HUES64 (cell line): ENCODE data around the gene CPLANE1.

Experiments
- H3K27ac ChIP-seq: 2 replicates; pipeline ENCODE4 v1.7.0; 2013; ENCODE audit warnings: low read depth, low read length, inconsistent platforms
- H3K27me3 ChIP-seq: 2 replicates; pipeline ENCODE4 v1.6.1; 2013; ENCODE audit warnings: mild to moderate bottlenecking, low read length; ENCODE audit not compliant: insufficient read depth
- H3K36me3 ChIP-seq: 2 replicates; pipeline ENCODE4 v1.6.1; 2013; ENCODE audit warnings: mild to moderate bottlenecking, low read length; ENCODE audit not compliant: insufficient read depth
- H3K4me1 ChIP-seq: 2 replicates; pipeline ENCODE4 v1.6.1; 2013; ENCODE audit warnings: mild to moderate bottlenecking, low read length, moderate library complexity; ENCODE audit not compliant: insufficient read depth
- H3K4me3 ChIP-seq: 2 replicates; pipeline ENCODE4 v1.5.1; 2013; ENCODE audit warnings: mild to moderate bottlenecking, low read length, moderate library complexity
- H3K9ac ChIP-seq: 2 replicates; pipeline ENCODE4 v1.6.1; 2013; ENCODE audit warnings: mild to moderate bottlenecking, low read depth, low read length
- H3K9me3 ChIP-seq: 2 replicates; pipeline ENCODE4 v1.6.1; 2013; ENCODE audit warnings: low read depth, low read length; ENCODE audit not compliant: insufficient read depth
- WGBS: fragments of 150-250, 120-280 bp; methylation state at CpG from one replicate; pipeline ENCODE4 v1.1.7; 2013; ENCODE audit warnings: missing lambda C conversion rate; 5-methylcytosine and 5-hydroxymethylcytosine counted together

Gene CPLANE1

DNA sequence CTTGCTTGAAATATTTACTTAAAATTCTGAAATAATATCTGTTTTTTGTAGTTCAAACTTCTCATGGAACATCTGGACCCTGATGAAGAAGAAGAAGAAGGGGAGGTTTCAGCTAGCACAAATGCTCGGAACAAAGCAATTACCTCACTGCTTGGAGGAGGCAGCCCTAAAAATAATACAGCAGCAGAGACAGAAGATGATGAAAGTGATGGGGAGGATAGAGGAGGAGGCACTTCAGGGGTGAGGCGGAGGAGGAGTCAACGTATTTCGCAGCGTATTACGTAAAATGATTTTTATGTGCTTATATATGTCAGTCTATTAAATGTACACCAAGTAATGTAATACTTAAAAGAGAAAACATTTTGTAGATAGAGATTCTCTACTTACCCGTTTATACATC is 185.4 kb downstream of the CPLANE1 start:
- Histone ChIP-seq H3K9me3 (no peaks in the 10 kb centered on the region), H3K4me3 (no peak overlapping the region), H3K4me1 (no peaks in the 10 kb centered on the region), H3K9ac (no peak overlapping the region), H3K36me3 (peaks cover 69% of the 10 kb centered on the region), H3K27ac (no peak overlapping the region), H3K27me3 (no peaks in the 10 kb centered on the region)
- 96% methylated on average over 3 of the region's 7 CpGs for WGBS

DNA sequence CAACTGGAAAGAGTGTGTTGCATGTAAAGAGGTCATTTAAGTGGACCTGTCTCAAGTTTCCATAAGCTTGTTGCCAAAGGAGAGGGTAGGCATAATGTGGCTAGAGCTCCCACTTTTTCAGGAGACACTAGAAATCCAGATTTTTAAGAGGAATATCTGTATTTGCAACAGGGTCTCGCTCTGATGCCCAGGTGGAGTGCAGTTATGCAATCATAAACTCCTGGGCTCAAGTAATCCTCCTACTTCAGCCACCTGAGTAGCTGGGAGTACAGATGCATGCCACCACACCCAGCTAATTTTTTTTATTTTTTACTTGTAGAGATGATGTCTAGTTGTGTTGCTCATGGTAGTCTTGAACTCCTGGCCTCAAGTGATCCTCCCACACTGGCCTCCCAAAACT is 189.1 kb downstream of the CPLANE1 start:
- no peaks in the 10 kb centered on the region for H3K27me3 ChIP-seq
- no peak overlapping the region for H3K4me3 ChIP-seq
- peaks cover 87% of the 10 kb centered on the region for H3K36me3 ChIP-seq
- H3K9ac ChIP-seq, result no peak overlapping the region
- WGBS, result 100% methylated on average over 1 of the region's 1 CpG
- H3K4me1 ChIP-seq, result no peaks in the 10 kb centered on the region
- no peaks in the 10 kb centered on the region for H3K9me3 ChIP-seq
- no peak overlapping the region for H3K27ac ChIP-seq

DNA sequence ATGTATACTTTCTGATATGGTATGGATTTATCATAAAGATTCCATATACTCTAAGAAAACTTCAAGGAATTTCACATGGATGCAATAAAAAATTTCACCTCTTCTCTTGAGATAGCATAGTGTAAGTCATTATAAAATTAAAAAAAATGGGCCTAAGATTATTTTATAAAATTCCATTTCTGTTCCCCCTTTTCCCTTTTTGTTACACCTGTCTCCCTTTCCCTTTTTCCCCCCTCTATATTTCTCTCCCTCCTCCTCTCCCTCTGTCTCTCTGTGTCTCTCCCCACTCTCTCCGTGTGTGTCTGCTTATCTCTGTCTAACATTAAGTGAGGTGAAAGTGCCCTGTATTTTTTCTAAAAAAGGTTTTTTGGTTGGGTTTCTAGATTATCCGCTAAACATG is 192.4 kb downstream of the CPLANE1 start:
- Histone ChIP-seq H3K27ac (no peak overlapping the region), H3K4me3 (no peak overlapping the region), H3K9ac (no peak overlapping the region), H3K27me3 (no peaks in the 10 kb centered on the region), H3K9me3 (no peaks in the 10 kb centered on the region), H3K36me3 (peaks cover 85% of the 10 kb centered on the region), H3K4me1 (no peaks in the 10 kb centered on the region)
- WGBS, result 95% methylated on average over 1 of the region's 2 CpGs
